NCI-H2196 treated with DMSO at 0.1 percent for 48 hours (cell line): ENCODE results near the gene SPATA2L.

ENCODE experiments used
- DNase-seq: peaks from one replicate; lab custom pipeline; 2025; ENCODE audit not compliant: unreplicated experiment; lab: John Stamatoyannopoulos, UW

The SPATA2L gene

DNA sequence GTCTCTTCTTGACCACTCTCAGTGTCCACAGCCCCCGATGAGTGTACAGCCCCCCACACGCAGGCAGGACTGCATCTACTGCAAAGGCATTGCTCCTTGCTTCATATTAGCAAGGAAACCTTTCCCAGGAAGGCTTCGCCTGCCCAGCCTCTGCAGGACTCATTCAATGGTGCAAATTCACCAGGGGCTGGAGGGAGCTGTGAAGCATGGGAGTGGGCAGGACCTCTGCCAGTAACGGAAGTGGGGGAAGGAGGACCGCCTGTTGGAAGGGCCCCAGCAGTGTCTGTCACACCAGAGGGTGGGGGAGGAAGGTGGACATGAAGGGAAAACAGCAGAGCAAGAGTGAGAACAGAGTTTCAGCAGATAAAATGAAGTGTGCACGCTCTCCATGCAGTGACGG lies 41.4 kb downstream of the SPATA2L start:
- no peak for DNase-seq

DNA sequence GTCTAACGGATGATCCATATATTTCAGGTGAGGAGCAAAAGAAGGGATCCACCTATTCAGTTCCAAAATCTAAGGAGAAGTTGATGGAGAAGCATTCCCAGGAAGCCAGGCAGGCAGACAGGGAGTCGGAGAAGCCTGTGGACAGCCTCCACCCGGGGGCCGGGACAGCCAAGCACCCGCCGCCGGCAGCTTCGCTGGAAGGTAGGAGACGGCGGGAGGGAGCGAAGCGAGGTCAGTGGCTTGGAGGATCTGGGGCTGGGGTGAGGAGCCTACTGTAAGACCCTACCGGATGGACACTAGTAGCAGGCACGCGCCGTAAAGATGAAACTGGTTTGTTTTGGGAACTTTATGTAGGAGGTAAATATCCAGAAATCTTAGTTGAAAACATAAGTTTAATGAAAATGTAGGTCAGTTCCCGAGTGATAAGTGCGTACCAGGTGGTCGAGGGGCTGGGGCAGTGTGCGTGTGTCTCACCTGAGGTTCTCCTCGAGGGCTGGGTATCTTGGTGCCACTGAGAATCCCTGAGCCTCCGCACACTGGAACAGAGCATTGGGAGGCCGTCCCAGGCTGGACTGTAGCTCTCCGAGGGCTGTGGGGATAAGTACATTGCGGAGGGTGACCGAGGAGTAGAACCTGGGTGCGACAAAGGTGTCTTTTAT lies 43.2 kb downstream of the SPATA2L start:
- DNase-seq: no peak

DNA sequence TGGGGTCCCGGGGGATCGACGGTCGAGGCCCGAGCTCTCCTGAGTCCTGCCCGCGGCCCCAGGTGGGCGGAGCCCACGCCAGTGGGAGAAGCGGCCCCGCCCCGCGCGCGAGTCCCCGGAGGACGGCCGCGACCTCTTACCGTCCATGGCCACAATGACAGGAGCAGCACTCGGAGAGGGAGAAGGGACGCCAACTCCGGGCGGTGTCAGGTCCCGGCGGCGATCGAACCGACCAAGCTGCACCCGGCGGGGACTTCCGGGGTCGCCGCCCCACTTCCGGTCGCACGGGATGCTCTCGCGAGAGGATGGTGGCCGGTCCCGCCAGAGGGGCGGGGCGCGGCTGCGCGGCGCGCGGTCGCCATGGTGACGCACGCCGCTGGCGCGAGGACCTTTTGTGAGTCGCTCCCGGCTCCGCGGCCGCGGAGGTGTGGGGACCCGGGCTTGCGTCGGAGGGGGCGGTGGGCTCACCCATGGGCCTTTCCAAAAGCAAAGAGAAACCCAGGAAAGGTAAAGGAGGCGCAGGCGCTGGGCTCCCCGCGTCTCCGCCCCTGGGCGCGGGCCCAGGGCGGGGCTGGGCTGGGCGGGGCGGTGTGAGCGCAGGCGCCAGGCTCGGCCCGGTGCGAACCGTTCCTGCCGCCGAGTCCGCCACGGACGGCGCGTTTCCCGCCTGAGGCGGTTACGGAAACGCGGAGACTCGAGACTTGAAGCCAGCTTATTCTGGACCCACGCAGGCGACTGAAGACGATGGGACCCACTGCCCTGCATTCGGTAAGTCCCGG lies 43.9 kb downstream of the SPATA2L start, which contains the start of the genes CHMP1A and SPATA33:
CHMP1A (minus strand) TSS at position 267 of the 779 bp plus-strand sequence; CDS start at position 147, 120 bp downstream.
SPATA33 (plus strand) TSS at position 395 of the 779 bp plus-strand sequence; CDS start at position 471, 76 bp downstream.
- DNase-seq: peak; percentile 14

DNA sequence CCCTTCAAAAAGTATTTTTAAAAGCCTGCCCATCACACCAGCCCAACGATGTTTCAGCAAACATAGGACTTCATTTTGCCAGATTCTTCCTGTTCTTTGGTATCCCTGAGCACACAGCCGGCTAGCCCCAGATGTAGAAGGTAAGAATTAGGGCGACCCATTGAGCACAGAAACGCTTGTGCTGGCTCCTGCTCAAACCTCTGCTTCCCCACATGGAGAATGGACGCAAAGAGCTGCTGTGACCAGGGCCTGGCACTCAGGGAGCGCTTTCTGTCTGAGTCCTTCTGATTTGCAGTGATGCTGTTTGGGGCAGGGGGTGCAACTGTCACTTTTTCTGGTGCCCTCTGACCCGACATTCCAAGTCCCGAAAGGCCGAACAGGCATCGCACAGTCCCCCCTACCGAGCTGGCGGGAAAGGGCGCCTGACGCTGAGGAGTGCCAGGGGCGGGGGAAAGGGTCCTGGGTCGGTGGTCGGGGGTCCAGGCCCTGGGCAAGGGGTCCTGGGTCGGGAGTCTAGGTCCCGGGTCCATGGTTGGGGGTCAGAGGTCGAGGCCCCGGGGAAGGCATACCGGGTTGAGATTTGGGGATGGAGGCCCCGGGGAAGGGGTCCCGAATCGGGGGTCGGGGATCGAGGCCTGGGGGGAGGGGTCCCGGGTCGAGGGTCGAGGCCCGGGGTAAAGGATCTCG lies 44.9 kb downstream of the SPATA2L start:
- DNase-seq: no peak

DNA sequence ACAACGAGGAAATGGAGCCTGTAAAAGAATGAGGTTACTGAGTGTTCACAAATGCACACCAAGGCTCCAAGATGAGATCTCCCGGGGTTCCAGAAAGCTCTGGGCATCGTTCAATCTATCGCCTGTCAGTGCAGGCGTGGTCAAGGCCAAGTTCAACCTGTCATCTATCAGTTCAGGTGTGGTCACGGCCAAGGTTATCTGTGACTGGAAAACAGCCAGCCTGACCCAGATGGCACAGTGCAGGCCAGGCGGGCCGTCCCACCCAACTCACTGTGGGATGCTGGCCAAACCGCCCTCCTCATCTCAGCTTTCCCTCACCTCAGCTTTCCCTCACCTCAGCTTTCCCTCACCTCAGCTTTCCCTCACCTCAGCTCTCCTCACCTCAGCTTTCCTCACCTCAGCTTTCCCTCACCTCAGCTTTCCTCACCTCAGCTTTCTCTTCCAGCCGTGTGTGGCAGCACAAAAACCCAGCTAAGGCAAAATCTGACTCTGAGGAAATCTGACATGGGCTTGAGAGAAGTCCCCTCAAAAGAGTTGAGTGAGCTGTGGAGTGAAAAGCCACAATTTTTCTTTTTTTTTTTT lies 46.4 kb downstream of the SPATA2L start:
- DNase-seq: no peak

DNA sequence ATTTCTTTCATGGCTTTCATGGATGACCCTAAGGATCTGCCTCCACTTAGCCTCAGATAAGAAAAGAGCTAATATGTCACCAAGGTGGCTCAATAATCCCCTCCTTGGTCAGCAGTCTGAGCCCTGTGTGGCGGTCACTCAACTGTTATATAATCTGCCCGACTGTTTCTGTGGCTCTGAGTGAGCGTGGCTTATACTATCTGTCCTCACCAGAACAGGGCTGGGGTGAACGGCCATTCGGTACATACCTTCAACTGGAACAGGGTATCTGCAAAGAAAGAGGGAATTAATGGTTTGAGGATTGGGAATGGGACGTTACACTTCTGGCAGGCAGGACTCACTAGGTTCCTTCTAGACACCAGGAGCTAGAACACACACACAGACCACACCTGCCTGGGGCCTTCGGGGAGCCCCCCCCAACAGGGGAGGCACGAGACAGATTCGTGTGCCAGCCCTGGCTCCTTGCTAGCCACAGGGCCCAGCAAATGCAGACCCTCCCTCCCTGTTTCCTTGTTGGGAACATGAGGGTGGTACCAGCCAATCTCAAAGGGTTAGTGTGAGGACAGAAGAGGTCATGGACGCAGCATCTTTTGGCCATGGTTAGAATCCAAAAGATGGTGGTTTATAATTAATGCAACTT lies 47.7 kb downstream of the SPATA2L start:
- DNase-seq: no peak

DNA sequence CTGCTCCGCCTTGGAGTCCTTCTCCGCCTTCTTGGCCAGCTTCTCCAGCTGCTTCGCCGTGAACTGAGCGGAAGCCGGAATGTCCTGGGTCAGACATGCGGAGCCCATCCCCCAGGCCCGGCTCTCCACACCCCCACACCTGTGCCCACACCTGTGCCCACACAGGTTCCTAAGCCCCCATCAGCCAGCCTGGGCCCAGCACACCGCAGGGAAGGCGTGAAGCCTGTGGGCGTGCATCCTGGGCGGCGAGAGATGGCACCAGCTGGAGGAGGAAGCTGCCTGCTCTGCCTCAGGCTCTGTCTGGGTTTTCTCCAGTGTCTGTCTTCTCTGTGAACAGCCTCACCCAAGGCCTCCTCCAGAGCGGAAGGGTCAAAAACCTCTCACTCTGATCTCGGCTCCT lies 49.9 kb downstream of the SPATA2L start:
- no peak for DNase-seq

DNA sequence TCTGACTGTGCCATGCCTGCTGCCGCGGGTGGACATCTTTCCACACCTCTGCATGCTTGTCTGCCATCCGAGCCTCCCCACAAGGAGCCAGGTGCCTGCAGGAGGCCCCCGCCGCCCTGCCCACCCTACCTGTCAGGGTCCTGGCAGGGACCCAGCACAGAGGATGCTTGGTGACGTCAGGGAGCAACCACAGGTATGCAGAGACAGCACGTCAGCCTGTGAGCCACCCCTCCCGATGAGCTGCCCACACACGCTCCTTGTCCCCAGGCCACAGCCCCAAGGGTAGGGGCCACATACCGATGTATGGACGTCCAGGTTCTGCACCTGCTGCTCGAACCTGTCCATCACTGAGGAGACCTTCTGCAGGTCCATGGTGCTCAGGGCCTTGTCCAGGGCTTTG lies 54.6 kb downstream of the SPATA2L start:
- no peak for DNase-seq
